SK-N-SH treated with all-trans-retinoic acid at 6 μM for 48 hours (cell line): ENCODE results near the gene MUC5B.
"Not testable (repeated sequence)": the region's sequence is repeated elsewhere in the genome, so short reads cannot be mapped to it uniquely, and the experiment has no call there.

Experiments
- ATAC-seq: fragments of 200-7000 bp; cut with Tn5 transposase; 3 replicates; pipeline ENCODE4 v1.9.1; 2020; ENCODE audit warnings: mild to moderate bottlenecking, moderate library complexity
- BACH2 ChIP-seq: fragments of 250-450 bp; sonication (Bioruptor Pico); IDR thresholded peaks from 2 replicates; pipeline ENCODE4 v1.9.0; 2021; ENCODE audit warnings: mild to moderate bottlenecking, borderline replicate concordance
- CREB5 ChIP-seq: fragments of 250-450 bp; sonication (Bioruptor Pico); IDR thresholded peaks from 2 replicates; pipeline ENCODE4 v1.5.1; 2020; ENCODE audit warnings: low read depth, mild to moderate bottlenecking, moderate library complexity
- ESRRG ChIP-seq: fragments of 250-450 bp; sonication (Bioruptor Pico); IDR thresholded peaks from 2 replicates; pipeline ENCODE4 v1.6.1; 2021; ENCODE audit warnings: mild to moderate bottlenecking
- GLIS3 ChIP-seq: fragments of 250-450 bp; sonication (Bioruptor Pico); IDR thresholded peaks from 2 replicates; pipeline ENCODE4 v1.5.0; 2020; ENCODE audit warnings: mild to moderate bottlenecking, moderate library complexity
- ISL1 ChIP-seq: fragments of 250-450 bp; sonication (Bioruptor Pico); IDR thresholded peaks from 2 replicates; pipeline ENCODE4 v2.1.2; 2022; ENCODE audit warnings: mild to moderate bottlenecking, moderate library complexity
- POU6F1 ChIP-seq: fragments of 250-450 bp; sonication (Bioruptor Pico); IDR thresholded peaks from 2 replicates; pipeline ENCODE4 v1.8.0; 2021; ENCODE audit warnings: low read depth, mild to moderate bottlenecking, moderate library complexity, borderline replicate concordance
- RARB ChIP-seq: fragments of 250-450 bp; sonication (Bioruptor Pico); IDR thresholded peaks from 2 replicates; pipeline ENCODE4 v1.8.0; 2021; ENCODE audit warnings: mild to moderate bottlenecking, moderate library complexity
- SNAI2 ChIP-seq: fragments of 250-450 bp; sonication (Bioruptor Pico); IDR thresholded peaks from 2 replicates; pipeline ENCODE4 v1.5.0; 2020; ENCODE audit warnings: mild to moderate bottlenecking, moderate library complexity
- TCF4 ChIP-seq: fragments of 250-450 bp; sonication (Bioruptor Pico); IDR thresholded peaks from 2 replicates; pipeline ENCODE4 v1.8.0; 2021; ENCODE audit warnings: mild to moderate bottlenecking, moderate library complexity, borderline replicate concordance
- TOX ChIP-seq: fragments of 250-450 bp; sonication (Bioruptor Pico); IDR thresholded peaks from 2 replicates; pipeline ENCODE4 v1.8.0; 2021; ENCODE audit warnings: mild to moderate bottlenecking, moderate library complexity, borderline replicate concordance
- ZFP3 ChIP-seq: fragments of 250-450 bp; sonication (Bioruptor Pico); IDR thresholded peaks from 2 replicates; pipeline ENCODE4 v1.5.0; 2020; ENCODE audit warnings: mild to moderate bottlenecking, moderate library complexity
- ZFP30 ChIP-seq: fragments of 450-650 bp; formaldehyde crosslinking; IDR thresholded peaks from 2 replicates; pipeline ENCODE4 v1.5.0; 2022; ENCODE audit warnings: mild to moderate bottlenecking, moderate library complexity
- ZNF565 ChIP-seq: fragments of 450-650 bp; formaldehyde crosslinking; conservative IDR thresholded peaks from 2 replicates; pipeline ENCODE4 v1.5.0; 2020; ENCODE audit warnings: low read depth, mild to moderate bottlenecking, moderate library complexity
- ZNF70 ChIP-seq: fragments of 450-650 bp; formaldehyde crosslinking; IDR thresholded peaks from 2 replicates; pipeline ENCODE4 v1.5.0; 2020; ENCODE audit warnings: mild to moderate bottlenecking, moderate library complexity
- ZNF8 ChIP-seq: fragments of 450-650 bp; formaldehyde crosslinking; IDR thresholded peaks from 2 replicates; pipeline ENCODE4 v1.5.0; 2020; ENCODE audit warnings: mild to moderate bottlenecking, moderate library complexity
- TF ChIP-seq, protein P1 (sequence below): fragments of 250-450 bp; sonication (Bioruptor Pico); IDR thresholded peaks from 2 replicates; pipeline ENCODE4 v1.5.0; 2020; ENCODE audit warnings: mild to moderate bottlenecking, moderate library complexity

MUC5B gene

DNA sequence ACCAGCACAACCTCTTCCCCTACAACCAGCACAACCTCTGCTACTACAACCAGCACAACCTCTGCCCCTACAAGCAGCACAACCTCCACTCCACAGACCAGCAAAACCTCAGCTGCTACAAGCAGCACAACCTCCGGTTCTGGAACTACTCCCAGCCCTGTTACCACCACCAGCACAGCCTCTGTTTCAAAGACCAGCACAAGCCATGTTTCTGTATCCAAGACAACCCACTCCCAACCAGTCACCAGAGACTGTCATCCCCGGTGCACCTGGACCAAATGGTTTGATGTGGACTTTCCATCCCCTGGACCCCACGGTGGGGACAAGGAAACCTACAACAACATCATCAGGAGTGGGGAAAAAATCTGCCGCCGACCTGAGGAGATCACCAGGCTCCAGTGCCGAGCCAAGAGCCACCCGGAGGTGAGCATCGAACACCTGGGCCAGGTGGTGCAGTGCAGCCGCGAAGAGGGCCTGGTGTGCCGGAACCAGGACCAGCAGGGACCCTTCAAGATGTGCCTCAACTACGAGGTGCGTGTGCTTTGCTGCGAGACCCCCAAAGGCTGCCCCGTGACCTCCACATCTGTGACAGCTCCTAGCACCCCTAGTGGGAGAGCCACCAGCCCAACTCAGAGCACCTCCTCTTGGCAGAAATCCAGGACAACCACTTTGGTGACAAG, 34.3 kb upstream of the MUC5B start:
- not testable (repeated sequence) for ATAC-seq

DNA sequence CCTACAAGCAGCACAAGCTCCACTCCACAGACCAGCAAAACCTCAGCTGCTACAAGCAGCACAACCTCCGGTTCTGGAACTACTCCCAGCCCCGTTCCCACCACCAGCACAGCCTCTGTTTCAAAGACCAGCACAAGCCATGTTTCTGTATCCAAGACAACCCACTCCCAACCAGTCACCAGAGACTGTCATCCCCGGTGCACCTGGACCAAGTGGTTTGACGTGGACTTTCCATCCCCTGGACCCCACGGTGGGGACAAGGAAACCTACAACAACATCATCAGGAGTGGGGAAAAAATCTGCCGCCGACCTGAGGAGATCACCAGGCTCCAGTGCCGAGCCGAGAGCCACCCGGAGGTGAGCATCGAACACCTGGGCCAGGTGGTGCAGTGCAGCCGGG, 33.0 kb upstream of the MUC5B start:
- not testable (repeated sequence) for ATAC-seq

- ATAC-seq: not testable (repeated sequence)
Measured at GRCh38 chr11:1191786-1192470, 30.9 kb upstream of the MUC5B start.

DNA sequence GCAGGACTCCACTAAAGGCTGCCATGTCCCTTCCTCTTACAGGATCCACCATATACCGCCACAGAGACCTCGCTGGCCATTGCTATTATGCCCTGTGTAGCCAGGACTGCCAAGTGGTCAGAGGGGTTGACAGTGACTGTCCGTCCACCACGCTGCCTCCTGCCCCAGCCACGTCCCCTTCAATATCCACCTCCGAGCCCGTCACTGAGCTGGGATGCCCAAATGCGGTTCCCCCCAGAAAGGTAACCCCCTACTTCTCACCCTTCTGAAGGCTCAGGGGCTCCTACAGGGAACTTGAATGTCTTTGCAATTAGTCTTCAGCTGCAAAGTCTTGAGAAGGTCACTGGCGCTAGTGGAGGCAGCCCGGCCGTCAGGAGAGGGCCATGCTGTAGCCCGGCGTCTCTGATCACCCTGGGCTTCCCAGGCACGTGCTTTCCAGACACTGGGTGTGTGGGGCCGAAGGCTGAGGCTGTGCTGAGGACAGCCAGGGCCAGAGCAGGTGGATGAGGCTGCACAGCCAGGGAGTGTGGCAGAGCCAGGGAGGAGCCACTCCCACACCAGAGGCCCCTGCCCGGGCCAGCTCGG, 30.0 kb upstream of the MUC5B start:
- TF ChIP-seq CREB5 (CRISPR knock-in tag) (no peak), ESRRG (no peak), ZNF8 (CRISPR knock-in tag) (no peak), TOX (no peak)
- TF ChIP-seq, all 23 proteins: peak for 0
- no peak for ATAC-seq

GRCh38 chr11:1193326-1194230, 29.3 kb upstream of the MUC5B start:
- TF ChIP-seq TCF4 (CRISPR knock-in tag) (no peak), GLIS3 (CRISPR knock-in tag) (no peak), RARB (CRISPR knock-in tag) (no peak), BACH2 (CRISPR knock-in tag) (no peak), ISL1 (CRISPR knock-in tag) (no peak), ZFP3 (CRISPR knock-in tag) (no peak), ZNF565 (CRISPR knock-in tag) (no peak), ZFP30 (CRISPR knock-in tag) (no peak), ZNF70 (CRISPR knock-in tag) (no peak), POU6F1 (CRISPR knock-in tag) (no peak), ESRRG (no peak), SNAI2 (CRISPR knock-in tag) (no peak)
- TF ChIP-seq, protein P1, sequence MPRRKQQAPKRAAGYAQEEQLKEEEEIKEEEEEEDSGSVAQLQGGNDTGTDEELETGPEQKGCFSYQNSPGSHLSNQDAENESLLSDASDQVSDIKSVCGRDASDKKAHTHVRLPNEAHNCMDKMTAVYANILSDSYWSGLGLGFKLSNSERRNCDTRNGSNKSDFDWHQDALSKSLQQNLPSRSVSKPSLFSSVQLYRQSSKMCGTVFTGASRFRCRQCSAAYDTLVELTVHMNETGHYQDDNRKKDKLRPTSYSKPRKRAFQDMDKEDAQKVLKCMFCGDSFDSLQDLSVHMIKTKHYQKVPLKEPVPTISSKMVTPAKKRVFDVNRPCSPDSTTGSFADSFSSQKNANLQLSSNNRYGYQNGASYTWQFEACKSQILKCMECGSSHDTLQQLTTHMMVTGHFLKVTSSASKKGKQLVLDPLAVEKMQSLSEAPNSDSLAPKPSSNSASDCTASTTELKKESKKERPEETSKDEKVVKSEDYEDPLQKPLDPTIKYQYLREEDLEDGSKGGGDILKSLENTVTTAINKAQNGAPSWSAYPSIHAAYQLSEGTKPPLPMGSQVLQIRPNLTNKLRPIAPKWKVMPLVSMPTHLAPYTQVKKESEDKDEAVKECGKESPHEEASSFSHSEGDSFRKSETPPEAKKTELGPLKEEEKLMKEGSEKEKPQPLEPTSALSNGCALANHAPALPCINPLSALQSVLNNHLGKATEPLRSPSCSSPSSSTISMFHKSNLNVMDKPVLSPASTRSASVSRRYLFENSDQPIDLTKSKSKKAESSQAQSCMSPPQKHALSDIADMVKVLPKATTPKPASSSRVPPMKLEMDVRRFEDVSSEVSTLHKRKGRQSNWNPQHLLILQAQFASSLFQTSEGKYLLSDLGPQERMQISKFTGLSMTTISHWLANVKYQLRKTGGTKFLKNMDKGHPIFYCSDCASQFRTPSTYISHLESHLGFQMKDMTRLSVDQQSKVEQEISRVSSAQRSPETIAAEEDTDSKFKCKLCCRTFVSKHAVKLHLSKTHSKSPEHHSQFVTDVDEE (CRISPR knock-in tag): no peak
- no peak for ATAC-seq
